ENCODE measurements around the gene SUV39H1.

The SUV39H1 gene

GRCh38 chrX:48715876-48716502, 19.5 kb downstream of the SUV39H1 start:
- no peak for DNase-seq

- DNase-seq = no peak
These were observed 23.4 kb downstream of the SUV39H1 start for GRCh38 chrX:48719958-48720357.

GRCh38 chrX:48720577-48721250, 24.2 kb downstream of the SUV39H1 start:
- no peak for DNase-seq

GRCh38 chrX:48721916-48722315, 25.4 kb downstream of the SUV39H1 start:
- no peak for DNase-seq

GRCh38 chrX:48726596-48726995, 30.1 kb downstream of the SUV39H1 start:
- no peak for DNase-seq

- DNase-seq = no peak
These were observed 32.1 kb downstream of the SUV39H1 start for GRCh38 chrX:48728653-48729052.

- DNase-seq = no peak
These were observed 39.8 kb downstream of the SUV39H1 start for GRCh38 chrX:48736303-48736702.

- DNase-seq = no peak
These were observed 40.3 kb downstream of the SUV39H1 start for GRCh38 chrX:48736878-48737212.

- peak; percentile 96 for DNase-seq
These were observed 40.8 kb downstream of the SUV39H1 start for GRCh38 chrX:48737213-48737938.

- no peak for DNase-seq
These were observed 41.4 kb downstream of the SUV39H1 start for GRCh38 chrX:48737940-48738339.

GRCh38 chrX:48741834-48742233, 45.3 kb downstream of the SUV39H1 start:
- DNase-seq = no peak

GRCh38 chrX:48745222-48745621, 48.7 kb downstream of the SUV39H1 start:
- DNase-seq = no peak

- DNase-seq = no peak
These were observed 51.0 kb downstream of the SUV39H1 start for GRCh38 chrX:48747415-48748016.

- no peak for DNase-seq
These were observed 52.6 kb downstream of the SUV39H1 start for GRCh38 chrX:48749182-48749581.

GRCh38 chrX:48751343-48751742, 54.8 kb downstream of the SUV39H1 start:
- no peak for DNase-seq

GRCh38 chrX:48752498-48752897, 56.0 kb downstream of the SUV39H1 start:
- DNase-seq = no peak

- DNase-seq = no peak
These were observed 57.2 kb downstream of the SUV39H1 start for GRCh38 chrX:48753708-48754228.

GRCh38 chrX:48754238-48754637, 57.7 kb downstream of the SUV39H1 start:
- DNase-seq = no peak
